Measurements from ENCODE around the gene PRDM16. TPM values are rescaled to one million over a fixed set of nuclear protein-coding genes. Genes with fewer than 3 reads are reported as not detected.

The PRDM16 gene
- polyA plus RNA-seq, 6 donors from 2014 or later, result not detected

- Mint-ChIP-seq H3K27ac (no peak overlapping the region), H3K27me3 (no peaks in the 10 kb centered on the region), H3K4me1 (no peaks in the 10 kb centered on the region), H3K9me3 (no peaks in the 10 kb centered on the region), H3K4me3 (no peak overlapping the region), H3K36me3 (no peaks in the 10 kb centered on the region)
- no peak for ATAC-seq (ENCODE audit: low read depth in 2 of 2)
- no peak for DNase-seq
These were observed 50.1 kb downstream of the PRDM16 start for GRCh38 chr1:3119061-3119460.

- Mint-ChIP-seq H3K4me3 (no peak overlapping the region), H3K4me1 (no peaks in the 10 kb centered on the region), H3K36me3 (no peaks in the 10 kb centered on the region), H3K27me3 (no peaks in the 10 kb centered on the region), H3K27ac (no peak overlapping the region), H3K9me3 (no peaks in the 10 kb centered on the region)
- ATAC-seq (ENCODE audit: low read depth in 2 of 2) (no peak), DNase-seq (no peak)
These were observed 50.7 kb downstream of the PRDM16 start for GRCh38 chr1:3119725-3120124.

- no peak for DNase-seq
- H3K4me1 Mint-ChIP-seq, result no peaks in the 10 kb centered on the region
- no peaks in the 10 kb centered on the region for H3K9me3 Mint-ChIP-seq
- ATAC-seq (ENCODE audit: low read depth in 2 of 2), result no peak
- no peaks in the 10 kb centered on the region for H3K27me3 Mint-ChIP-seq
- no peak overlapping the region for H3K4me3 Mint-ChIP-seq
- H3K27ac Mint-ChIP-seq, result no peak overlapping the region
- no peaks in the 10 kb centered on the region for H3K36me3 Mint-ChIP-seq
These were observed 51.1 kb downstream of the PRDM16 start for GRCh38 chr1:3120140-3120539.

GRCh38 chr1:3120994-3121393 lies 52.0 kb downstream of the PRDM16 start:
- Mint-ChIP-seq H3K4me3 (no peak overlapping the region), H3K27me3 (no peaks in the 10 kb centered on the region), H3K4me1 (no peaks in the 10 kb centered on the region), H3K27ac (no peak overlapping the region), H3K9me3 (no peaks in the 10 kb centered on the region), H3K36me3 (no peaks in the 10 kb centered on the region)
- ATAC-seq (ENCODE audit: low read depth in 2 of 2) (no peak), DNase-seq (no peak)

- DNase-seq (no peak), ATAC-seq (ENCODE audit: low read depth in 2 of 2) (no peak)
- no peaks in the 10 kb centered on the region for H3K27me3 Mint-ChIP-seq
- no peaks in the 10 kb centered on the region for H3K4me1 Mint-ChIP-seq
- H3K27ac Mint-ChIP-seq, result peak overlapping the region in 1 of 6 donors; percentile 36
- no peaks in the 10 kb centered on the region for H3K9me3 Mint-ChIP-seq
- no peaks in the 10 kb centered on the region for H3K36me3 Mint-ChIP-seq
- no peak overlapping the region for H3K4me3 Mint-ChIP-seq
These were observed 52.6 kb downstream of the PRDM16 start for GRCh38 chr1:3121401-3122210.

- H3K4me1 Mint-ChIP-seq, result no peaks in the 10 kb centered on the region
- no peaks in the 10 kb centered on the region for H3K27me3 Mint-ChIP-seq
- no peak overlapping the region for H3K4me3 Mint-ChIP-seq
- H3K9me3 Mint-ChIP-seq, result no peaks in the 10 kb centered on the region
- no peak for DNase-seq
- ATAC-seq (ENCODE audit: low read depth in 2 of 2), result no peak
- no peaks in the 10 kb centered on the region for H3K36me3 Mint-ChIP-seq
- no peak overlapping the region for H3K27ac Mint-ChIP-seq
These were observed 53.3 kb downstream of the PRDM16 start for GRCh38 chr1:3122311-3122710.

- Mint-ChIP-seq H3K4me1 (no peaks in the 10 kb centered on the region), H3K9me3 (no peaks in the 10 kb centered on the region), H3K27ac (no peak overlapping the region), H3K4me3 (no peak overlapping the region), H3K27me3 (no peaks in the 10 kb centered on the region), H3K36me3 (no peaks in the 10 kb centered on the region)
- ATAC-seq (ENCODE audit: low read depth in 2 of 2) (no peak), DNase-seq (no peak)
These were observed 55.2 kb downstream of the PRDM16 start for GRCh38 chr1:3124246-3124645.

GRCh38 chr1:3125078-3125477 lies 56.1 kb downstream of the PRDM16 start:
- Mint-ChIP-seq H3K27ac (no peak overlapping the region), H3K4me1 (no peaks in the 10 kb centered on the region), H3K9me3 (no peaks in the 10 kb centered on the region), H3K36me3 (no peaks in the 10 kb centered on the region), H3K4me3 (no peak overlapping the region), H3K27me3 (no peaks in the 10 kb centered on the region)
- ATAC-seq (ENCODE audit: low read depth in 2 of 2), result no peak
- DNase-seq, result no peak

- Mint-ChIP-seq H3K27ac (no peak overlapping the region), H3K36me3 (no peaks in the 10 kb centered on the region), H3K9me3 (no peaks in the 10 kb centered on the region), H3K4me1 (no peaks in the 10 kb centered on the region), H3K27me3 (no peaks in the 10 kb centered on the region), H3K4me3 (no peak overlapping the region)
- DNase-seq (no peak), ATAC-seq (ENCODE audit: low read depth in 2 of 2) (no peak)
These were observed 56.8 kb downstream of the PRDM16 start for GRCh38 chr1:3125546-3126368.

GRCh38 chr1:3126756-3127678 lies 58.0 kb downstream of the PRDM16 start:
- H3K4me3 Mint-ChIP-seq, result no peak overlapping the region
- H3K27ac Mint-ChIP-seq, result no peak overlapping the region
- no peaks in the 10 kb centered on the region for H3K9me3 Mint-ChIP-seq
- H3K4me1 Mint-ChIP-seq, result no peaks in the 10 kb centered on the region
- ATAC-seq (ENCODE audit: low read depth in 2 of 2) (no peak), DNase-seq (no peak)
- no peaks in the 10 kb centered on the region for H3K36me3 Mint-ChIP-seq
- H3K27me3 Mint-ChIP-seq, result no peaks in the 10 kb centered on the region

GRCh38 chr1:3127738-3128137 lies 58.7 kb downstream of the PRDM16 start:
- Mint-ChIP-seq H3K27ac (no peak overlapping the region), H3K9me3 (no peaks in the 10 kb centered on the region), H3K36me3 (no peaks in the 10 kb centered on the region), H3K4me1 (no peaks in the 10 kb centered on the region), H3K4me3 (no peak overlapping the region), H3K27me3 (no peaks in the 10 kb centered on the region)
- DNase-seq (no peak), ATAC-seq (ENCODE audit: low read depth in 2 of 2) (no peak)

- Mint-ChIP-seq H3K27me3 (peaks cover 0 to 7% (median 0%) of the 10 kb centered on the region in 3 donors), H3K4me1 (no peaks in the 10 kb centered on the region), H3K27ac (peak overlapping the region in 1 of 6 donors; percentile 92), H3K36me3 (no peaks in the 10 kb centered on the region), H3K4me3 (no peak overlapping the region), H3K9me3 (no peaks in the 10 kb centered on the region)
- DNase-seq (no peak), ATAC-seq (ENCODE audit: low read depth in 2 of 2) (no peak)
These were observed 59.6 kb downstream of the PRDM16 start for GRCh38 chr1:3128431-3129132.

GRCh38 chr1:3129133-3129490 lies 60.1 kb downstream of the PRDM16 start:
- peak overlapping the region in 1 of 6 donors; percentile 92 for H3K27ac Mint-ChIP-seq
- no peaks in the 10 kb centered on the region for H3K9me3 Mint-ChIP-seq
- ATAC-seq (ENCODE audit: low read depth in 2 of 2), result no peak
- H3K4me1 Mint-ChIP-seq, result no peaks in the 10 kb centered on the region
- no peak overlapping the region for H3K4me3 Mint-ChIP-seq
- DNase-seq, result no peak
- H3K36me3 Mint-ChIP-seq, result no peaks in the 10 kb centered on the region
- H3K27me3 Mint-ChIP-seq, result peaks cover 0 to 10% (median 0%) of the 10 kb centered on the region in 3 donors

All from naive B cell (primary cell).